Subcutaneous preadipocyte (primary cell): ENCODE results near the gene LRRC1. TPM values are rescaled to one million over a fixed set of nuclear protein-coding genes. Genes with fewer than 3 reads are reported as not detected.

Experiments used
- total RNA-seq: library from RNA; depleted of rRNA; stranded (reverse); fragments of >200 nt; gene quantifications from 2 replicates; pipeline ENCODE4 v1.2.3, GENCODE V29; 2012

Gene LRRC1
- total RNA-seq = 1.5 and 1.6 TPM in 2 replicates

GRCh38 chr6:53794720-53795339 is at the start of gene LRRC1:
Gene LRRC1 (plus strand): TSS chr6:53795005. CDS start chr6:53795257, 252 bp downstream.

Other genes with a start within 250 kb of the LRRC1 start
- 8.5 and 10.2 TPM in 2 replicates for gene GCLC, start 249.9 kb upstream of the LRRC1 start, total RNA-seq
- under 0.01 TPM in 2 replicates for gene KLHL31, start 129.2 kb upstream of the LRRC1 start, total RNA-seq